HepG2 (cell line): ENCODE results near the gene CDHR3. TPM values are rescaled to one million over a fixed set of nuclear protein-coding genes. Genes with fewer than 3 reads are reported as not detected.

Experiments
- ATAC-seq: fragments of 200-7000 bp; cut with Tn5 transposase; 3 replicates; pipeline ENCODE4 v1.9.1; 2020; ENCODE audit warnings: mild to moderate bottlenecking, moderate library complexity
- BruUV-seq: library from RNA; stranded (reverse); fragments of 400-500 nt; replicated peaks from 2 replicates; lab custom pipeline; 2021; lab: Mats Ljungman, UMichigan
- CTCF ChIA-PET: fragments of 300-600 bp; formaldehyde crosslinking; extraction: SDS; loops from one replicate; lab custom pipeline; 2021; ENCODE audit warnings: low total read pairs, inconsistent platforms, low intra/inter-chr PET ratio; lab: Yijun Ruan, JAX
- POLR2A ChIA-PET: fragments of 350-600 bp; sonication (Branson Sonifier 250); formaldehyde crosslinking; loops from one replicate; lab custom pipeline; 2020; ENCODE audit warnings: antibody characterized with exemption, inconsistent platforms; lab: Yijun Ruan, JAX
- DNase-seq: peaks from one replicate; pipeline ENCODE4 v3.0.0-alpha.2; 2015; ENCODE audit warnings: low spot score
- FAIRE-seq: peaks from 3 replicates; lab custom pipeline; 2011; peaks lifted over from hg19 to GRCh38; lab: Jason Lieb, UNC
- H2AFZ ChIP-seq: one replicate; pipeline ENCODE4 v1.6.1; 2011; ENCODE audit warnings: low read length, inconsistent platforms
- H3K27ac ChIP-seq: fragments of 300-600 bp; 3 replicates; pipeline ENCODE4 v1.8.0; 2011; ENCODE audit warnings: mixed run types, mild to moderate bottlenecking, mixed read lengths, low read length, inconsistent platforms; ENCODE audit not compliant: insufficient read depth; ENCODE audit errors: extremely low read length
- H3K27me3 ChIP-seq, 2 experiments: fragments of 200-600 bp in 1 of 2; 2 replicates in 1 of 2; 3 replicates in 1 of 2; pipeline versions ENCODE4 v1.6.0 to v1.8.0; 2011; ENCODE audit warnings: low read length in 2 of 2, mild to moderate bottlenecking in 2 of 2, moderate library complexity in 2 of 2, inconsistent platforms in 1 of 2; ENCODE audit not compliant: insufficient read depth in 2 of 2, control insufficient read depth in 1 of 2
- H3K36me3 ChIP-seq, 2 experiments: fragments of 200-600 bp in 1 of 2; replicated peaks in 1 of 2; 2 replicates in 1 of 2; 3 replicates in 1 of 2; pipeline versions ENCODE4 v1.5.1 to v1.8.0; 2011; ENCODE audit warnings: low read length in 2 of 2, inconsistent platforms in 1 of 2; ENCODE audit not compliant: insufficient read depth in 2 of 2, control insufficient read depth in 1 of 2
- H3K4me1 ChIP-seq: 2 replicates; pipeline ENCODE4 v1.5.1; 2012; ENCODE audit warnings: low read length, inconsistent platforms; ENCODE audit not compliant: insufficient read depth
- H3K4me2 ChIP-seq: 2 replicates; pipeline ENCODE4 v1.6.0; 2011; ENCODE audit warnings: low read depth, low read length, inconsistent platforms
- H3K4me3 ChIP-seq, 3 experiments: fragments of 200-600 bp in 1 of 3; sonication (generic), shearing (Covaris generic) in 1 of 3; replicated peaks in 1 of 3; 2 replicates each; pipeline ENCODE4 v1.5.1; 2011 to 2016; ENCODE audit warnings: low read length in 3 of 3, inconsistent platforms in 2 of 3, low read depth in 2 of 3, mild to moderate bottlenecking in 2 of 3, control low read depth in 1 of 3, mixed read lengths in 1 of 3; ENCODE audit not compliant: insufficient read depth in 1 of 3
- H3K79me2 ChIP-seq: one replicate; pipeline ENCODE4 v1.6.1; 2011; ENCODE audit warnings: low read length, inconsistent platforms; ENCODE audit not compliant: insufficient read depth
- H3K9ac ChIP-seq: 2 replicates; pipeline ENCODE4 v1.6.0; 2011; ENCODE audit warnings: mild to moderate bottlenecking, low read depth, low read length, inconsistent platforms; ENCODE audit not compliant: insufficient read depth
- H3K9me3 ChIP-seq: 2 replicates; pipeline ENCODE4 v1.5.1; 2012; ENCODE audit warnings: mild to moderate bottlenecking, low read length
- H4K20me1 ChIP-seq: 2 replicates; pipeline ENCODE4 v1.6.0; 2011; ENCODE audit warnings: inconsistent platforms, mild to moderate bottlenecking, low read length, moderate library complexity; ENCODE audit not compliant: insufficient read depth
- ARNT2 ChIP-seq: sonication (generic); formaldehyde crosslinking; IDR thresholded peaks from 2 replicates; pipeline ENCODE4 v1.8.0; 2022; ENCODE audit warnings: mild to moderate bottlenecking, low read depth, missing genetic modification reagents, moderate library complexity
- BRF2 ChIP-seq: sonication (generic); formaldehyde crosslinking; IDR thresholded peaks from 2 replicates; pipeline ENCODE4 v1.8.1; 2022; ENCODE audit warnings: mild to moderate bottlenecking, missing genetic modification reagents
- HNF4A ChIP-seq: sonication (generic); formaldehyde crosslinking; IDR thresholded peaks from 2 replicates; pipeline ENCODE4 v1.4.0; 2020; ENCODE audit warnings: missing genetic modification reagents
- MED1 ChIP-seq: sonication (generic); formaldehyde crosslinking; IDR thresholded peaks from 2 replicates; pipeline ENCODE4 v1.4.0; 2020; ENCODE audit warnings: missing genetic modification reagents
- PREB ChIP-seq: sonication (generic); formaldehyde crosslinking; IDR thresholded peaks from 2 replicates; pipeline ENCODE4 v1.4.0; 2020; ENCODE audit warnings: missing genetic modification reagents
- RFXANK ChIP-seq: IDR thresholded peaks from 2 replicates; pipeline ENCODE4 v1.6.1; 2016
- SMC3 ChIP-seq: IDR thresholded peaks from 2 replicates; pipeline ENCODE4 v1.6.1; 2011; ENCODE audit warnings: low read length, improper control_type of control experiment
- ZNF292 ChIP-seq: sonication (generic); formaldehyde crosslinking; IDR thresholded peaks from 2 replicates; pipeline ENCODE4 v1.8.1; 2022; ENCODE audit warnings: mild to moderate bottlenecking, low read depth, missing genetic modification reagents, borderline replicate concordance
- ZNF460 ChIP-seq: sonication (generic); formaldehyde crosslinking; IDR thresholded peaks from 2 replicates; pipeline ENCODE4 v1.5.1; 2020; ENCODE audit warnings: missing genetic modification reagents, mild to moderate bottlenecking, borderline replicate concordance
- ZNF619 ChIP-seq: sonication (generic); formaldehyde crosslinking; IDR thresholded peaks from 2 replicates; pipeline ENCODE4 v1.4.0; 2020; ENCODE audit warnings: mild to moderate bottlenecking, missing genetic modification reagents
- ZNF841 ChIP-seq: sonication (generic); formaldehyde crosslinking; IDR thresholded peaks from 2 replicates; pipeline ENCODE4 v1.8.1; 2023; ENCODE audit warnings: missing genetic modification reagents, borderline replicate concordance
- WGBS: methylation state at CpG from one replicate; pipeline ENCODE4 v1.1.6; 2017; ENCODE audit warnings: low lambda C conversion rate; 5-methylcytosine and 5-hydroxymethylcytosine counted together
- in situ Hi-C: cut with HindIII; loops from 2 replicates; pipeline ENCODE4 v1.10.0; 2017; ENCODE audit warnings: low pct_unique_long_range_greater_than_20kb; ENCODE audit not compliant: extremely low pct_ligation_motif_present
- intact Hi-C: fragments of 100-400 bp; cut with micrococcal nuclease; formaldehyde crosslinking; loops from one replicate; pipeline ENCODE4 v1.10.0; 2022; ENCODE audit not compliant: unreplicated experiment
- polyA plus RNA-seq, 8 experiments: library from polyadenylated mRNA; depleted of rRNA in 3 of 8; stranded (reverse) in 7 of 8; unstranded in 1 of 8; fragments of >200 nt; fragmentation: Illumina TruSeq in 4 of 8; extraction: Trizol in 4 of 8; gene quantifications; 2 replicates each; pipeline versions ENCODE4 v1.2.1 to v1.2.3, GENCODE V29; 2011 to 2016; ENCODE audit warnings: low read depth in 4 of 8, missing spikeins in 1 of 8, mixed read lengths in 1 of 8; ENCODE audit not compliant: insufficient read depth in 1 of 8
- total RNA-seq, 5 experiments: library from RNA; depleted of rRNA; stranded (reverse); fragments of >200 nt; fragmentation: Illumina TruSeq; extraction: Trizol; gene quantifications; 2 replicates each; pipeline ENCODE4 v1.2.3, GENCODE V29; 2016; ENCODE audit warnings: low read depth in 1 of 5
- TF ChIP-seq, protein P1 (sequence below): sonication (generic); formaldehyde crosslinking; IDR thresholded peaks from 2 replicates; pipeline ENCODE4 v1.5.1; 2020; ENCODE audit warnings: mild to moderate bottlenecking, missing genetic modification reagents, borderline replicate concordance

CDHR3 gene
- total and polyA plus RNA-seq, 2 of the 13 experiments (the other 11 are each of a cell fraction or from before 2014, with no cell fraction given): 6.5 to 11.8 TPM

GRCh38 chr7:105962353-105962752 is 711 bp upstream of the CDHR3 start:
- TF ChIP-seq SMC3: no peak
- TF ChIP-seq ZNF841 (CRISPR knock-in tag): no peak
- no peak for TF ChIP-seq RFXANK (CRISPR knock-in tag)
- TF ChIP-seq ZNF460 (CRISPR knock-in tag): no peak
- no peak for TF ChIP-seq ZNF292
- no peak for TF ChIP-seq ZNF619 (CRISPR knock-in tag)
- no peak for TF ChIP-seq MED1 (CRISPR knock-in tag)
- no peak for TF ChIP-seq PREB (CRISPR knock-in tag)
- no peak for TF ChIP-seq ARNT2 (CRISPR knock-in tag)
- TF ChIP-seq, protein P1, sequence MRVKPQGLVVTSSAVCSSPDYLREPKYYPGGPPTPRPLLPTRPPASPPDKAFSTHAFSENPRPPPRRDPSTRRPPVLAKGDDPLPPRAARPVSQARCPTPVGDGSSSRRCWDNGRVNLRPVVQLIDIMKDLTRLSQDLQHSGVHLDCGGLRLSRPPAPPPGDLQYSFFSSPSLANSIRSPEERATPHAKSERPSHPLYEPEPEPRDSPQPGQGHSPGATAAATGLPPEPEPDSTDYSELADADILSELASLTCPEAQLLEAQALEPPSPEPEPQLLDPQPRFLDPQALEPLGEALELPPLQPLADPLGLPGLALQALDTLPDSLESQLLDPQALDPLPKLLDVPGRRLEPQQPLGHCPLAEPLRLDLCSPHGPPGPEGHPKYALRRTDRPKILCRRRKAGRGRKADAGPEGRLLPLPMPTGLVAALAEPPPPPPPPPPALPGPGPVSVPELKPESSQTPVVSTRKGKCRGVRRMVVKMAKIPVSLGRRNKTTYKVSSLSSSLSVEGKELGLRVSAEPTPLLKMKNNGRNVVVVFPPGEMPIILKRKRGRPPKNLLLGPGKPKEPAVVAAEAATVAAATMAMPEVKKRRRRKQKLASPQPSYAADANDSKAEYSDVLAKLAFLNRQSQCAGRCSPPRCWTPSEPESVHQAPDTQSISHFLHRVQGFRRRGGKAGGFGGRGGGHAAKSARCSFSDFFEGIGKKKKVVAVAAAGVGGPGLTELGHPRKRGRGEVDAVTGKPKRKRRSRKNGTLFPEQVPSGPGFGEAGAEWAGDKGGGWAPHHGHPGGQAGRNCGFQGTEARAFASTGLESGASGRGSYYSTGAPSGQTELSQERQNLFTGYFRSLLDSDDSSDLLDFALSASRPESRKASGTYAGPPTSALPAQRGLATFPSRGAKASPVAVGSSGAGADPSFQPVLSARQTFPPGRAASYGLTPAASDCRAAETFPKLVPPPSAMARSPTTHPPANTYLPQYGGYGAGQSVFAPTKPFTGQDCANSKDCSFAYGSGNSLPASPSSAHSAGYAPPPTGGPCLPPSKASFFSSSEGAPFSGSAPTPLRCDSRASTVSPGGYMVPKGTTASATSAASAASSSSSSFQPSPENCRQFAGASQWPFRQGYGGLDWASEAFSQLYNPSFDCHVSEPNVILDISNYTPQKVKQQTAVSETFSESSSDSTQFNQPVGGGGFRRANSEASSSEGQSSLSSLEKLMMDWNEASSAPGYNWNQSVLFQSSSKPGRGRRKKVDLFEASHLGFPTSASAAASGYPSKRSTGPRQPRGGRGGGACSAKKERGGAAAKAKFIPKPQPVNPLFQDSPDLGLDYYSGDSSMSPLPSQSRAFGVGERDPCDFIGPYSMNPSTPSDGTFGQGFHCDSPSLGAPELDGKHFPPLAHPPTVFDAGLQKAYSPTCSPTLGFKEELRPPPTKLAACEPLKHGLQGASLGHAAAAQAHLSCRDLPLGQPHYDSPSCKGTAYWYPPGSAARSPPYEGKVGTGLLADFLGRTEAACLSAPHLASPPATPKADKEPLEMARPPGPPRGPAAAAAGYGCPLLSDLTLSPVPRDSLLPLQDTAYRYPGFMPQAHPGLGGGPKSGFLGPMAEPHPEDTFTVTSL (CRISPR knock-in tag): no peak
- no peak for TF ChIP-seq BRF2 (CRISPR knock-in tag)
- TF ChIP-seq HNF4A (CRISPR knock-in tag): no peak
- CTCF ChIA-PET: no interaction called here
- H3K79me2 ChIP-seq: no peaks in the 10 kb centered on the region
- peak; percentile 26 for ATAC-seq
- peaks cover 9% of the 10 kb centered on the region; the same call in 1 of the 2 replicates for H3K4me1 ChIP-seq
- H3K9ac ChIP-seq: no peak overlapping the region
- no TSS peak for BruUV-seq
- H3K4me3 ChIP-seq: no peak overlapping the region
- POLR2A ChIA-PET: no interaction called here
- H3K4me2 ChIP-seq: no peak overlapping the region
- no peak overlapping the region for H2AFZ ChIP-seq
- intact Hi-C loops: no loop called here
- DNase-seq: no peak
- in situ Hi-C loops: no loop called here
- no peaks in the 10 kb centered on the region for H3K36me3 ChIP-seq
- H4K20me1 ChIP-seq: no peaks in the 10 kb centered on the region
- no peak for FAIRE-seq
- no peaks in the 10 kb centered on the region for H3K9me3 ChIP-seq
- no peak overlapping the region for H3K27ac ChIP-seq
- H3K27me3 ChIP-seq: no peaks in the 10 kb centered on the region
- WGBS: 67% methylated on average over 5 of the region's 7 CpGs
